Fibroblast of the aortic adventitia (primary cell): ENCODE measurements around the gene SFTA2. TPM values are rescaled to one million over a fixed set of nuclear protein-coding genes. Genes with fewer than 3 reads are reported as not detected.

Experiments
- DNase-seq: peaks from one replicate; pipeline ENCODE4 v3.0.0-alpha.2; 2010; ENCODE audit warnings: low read depth
- H3K4me3 ChIP-seq: 2 replicates; pipeline ENCODE4 v1.5.1; 2011; ENCODE audit warnings: low read depth, mild to moderate bottlenecking, control low read depth, low read length, moderate library complexity
- CTCF ChIP-seq: IDR thresholded peaks from 2 replicates; pipeline ENCODE4 v1.5.1; 2011; ENCODE audit warnings: mild to moderate bottlenecking, low read length, control low read depth, inconsistent platforms; ENCODE audit not compliant: insufficient read depth
- total RNA-seq: library from RNA; depleted of rRNA; stranded (reverse); fragments of >200 nt; gene quantifications from 2 replicates; pipeline ENCODE4 v1.2.3, GENCODE V29; 2012; ENCODE audit warnings: low replicate concordance

SFTA2 gene
- total RNA-seq, 1 donor, result not detected

- TF ChIP-seq CTCF, result no peak
- no peak overlapping the region for H3K4me3 ChIP-seq
- DNase-seq, result no peak
Measured at GRCh38 chr6:30896541-30896940, 35.4 kb downstream of the SFTA2 start.

DNA sequence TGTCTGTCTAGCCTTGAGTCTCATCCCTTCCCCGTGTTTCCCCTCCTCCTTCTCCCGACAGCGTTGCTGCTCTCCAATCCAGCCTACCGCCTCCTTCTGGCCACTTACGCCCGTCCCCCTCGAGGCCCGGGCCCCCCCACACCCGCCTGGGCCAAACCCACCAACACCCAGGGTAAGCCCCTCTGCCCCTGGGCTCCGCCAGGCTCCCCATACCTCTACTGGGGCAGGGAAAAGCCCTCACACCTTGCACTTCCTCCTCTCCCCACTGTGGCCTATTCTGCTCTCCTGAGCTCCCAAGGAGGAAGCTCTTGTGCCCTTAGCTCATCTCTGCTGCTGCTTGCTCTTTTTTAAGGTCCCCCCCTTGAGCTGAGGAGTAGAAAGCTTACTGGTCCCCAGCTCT, 36.6 kb downstream of the SFTA2 start:
- H3K4me3 ChIP-seq, result no peak overlapping the region
- TF ChIP-seq CTCF, result no peak
- DNase-seq, result no peak

- DNase-seq, result no peak
- no peak for TF ChIP-seq CTCF
- no peak overlapping the region for H3K4me3 ChIP-seq
Measured at GRCh38 chr6:30894935-30895334, 37.0 kb downstream of the SFTA2 start.

GRCh38 chr6:30894381-30894780, 37.6 kb downstream of the SFTA2 start:
- no peak for DNase-seq
- no peak overlapping the region for H3K4me3 ChIP-seq
- no peak for TF ChIP-seq CTCF

- TF ChIP-seq CTCF, result no peak
- H3K4me3 ChIP-seq, result no peak overlapping the region
- no peak for DNase-seq
Measured at GRCh38 chr6:30893666-30894065, 38.3 kb downstream of the SFTA2 start.

DNA sequence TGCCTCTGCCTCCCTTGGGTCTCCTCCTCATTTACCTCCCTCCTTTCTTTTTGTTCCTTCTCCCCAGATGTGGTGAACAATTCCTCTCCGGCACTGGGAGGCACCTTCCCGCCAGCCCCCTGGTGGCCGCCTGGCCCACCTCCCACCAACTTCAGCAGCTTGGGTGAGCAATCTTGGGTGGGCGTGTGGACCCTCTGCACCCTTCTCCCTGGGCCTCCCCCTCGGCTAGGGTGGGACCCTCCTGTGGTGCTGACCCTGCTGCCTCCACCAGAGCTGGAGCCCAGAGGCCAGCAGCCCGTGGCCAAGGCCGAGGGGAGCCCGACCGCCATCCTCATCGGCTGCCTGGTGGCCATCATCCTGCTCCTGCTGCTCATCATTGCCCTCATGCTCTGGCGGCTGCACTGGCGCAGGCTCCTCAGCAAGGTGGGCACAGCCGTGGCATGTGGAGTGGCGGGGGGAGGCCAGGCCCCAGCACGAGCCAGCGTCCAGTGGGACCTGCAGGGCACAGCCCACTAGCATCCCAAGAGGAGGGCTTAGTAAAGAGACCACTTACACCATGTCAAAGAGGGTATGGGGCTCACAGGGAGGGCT, 38.9 kb downstream of the SFTA2 start:
- no peak for DNase-seq
- H3K4me3 ChIP-seq, result no peak overlapping the region
- no peak for TF ChIP-seq CTCF
